HL-60/S4 treated with phorbol 12-myristate 13-acetate at 8.2 ng/mL for 4 days and 3 days (cell line): ENCODE data around the gene SLC9A9.

ENCODE experiments used
- in situ Hi-C: fragments of 300-500 bp; cut with MboI; formaldehyde crosslinking; loops from 2 replicates; pipeline ENCODE4 v1.15.0; 2022; ENCODE audit warnings: low sequenced_read_pairs

SLC9A9 gene

GRCh38 chr3:143343031-143343430 is 505.2 kb downstream of the SLC9A9 start:
- in situ Hi-C loops, result no loop called here

- in situ Hi-C loops, result no loop called here
Measured at GRCh38 chr3:143339451-143339850, 508.8 kb downstream of the SLC9A9 start.

GRCh38 chr3:143337387-143337786 is 510.9 kb downstream of the SLC9A9 start:
- in situ Hi-C loops, result no loop called here

- in situ Hi-C loops, result no loop called here
Measured at GRCh38 chr3:143334231-143334630, 514.0 kb downstream of the SLC9A9 start.

- in situ Hi-C loops, result no loop called here
Measured at GRCh38 chr3:143333367-143333766, 514.9 kb downstream of the SLC9A9 start.

GRCh38 chr3:143332026-143332425 is 516.2 kb downstream of the SLC9A9 start:
- in situ Hi-C loops, result no loop called here

GRCh38 chr3:143331350-143331749 is 516.9 kb downstream of the SLC9A9 start:
- in situ Hi-C loops, result no loop called here

GRCh38 chr3:143330296-143330868 is 517.9 kb downstream of the SLC9A9 start:
- in situ Hi-C loops, result no loop called here

GRCh38 chr3:143329567-143330211 is 518.6 kb downstream of the SLC9A9 start:
- in situ Hi-C loops, result no loop called here

GRCh38 chr3:143328451-143328850 is 519.8 kb downstream of the SLC9A9 start:
- in situ Hi-C loops, result no loop called here

GRCh38 chr3:143326983-143327778 is 521.1 kb downstream of the SLC9A9 start:
- in situ Hi-C loops, result no loop called here

- in situ Hi-C loops, result no loop called here
Measured at GRCh38 chr3:143321058-143321769, 527.1 kb downstream of the SLC9A9 start.

GRCh38 chr3:143315766-143316165 is 532.5 kb downstream of the SLC9A9 start:
- in situ Hi-C loops, result no loop called here

GRCh38 chr3:143314251-143315093 is 533.8 kb downstream of the SLC9A9 start:
- in situ Hi-C loops, result no loop called here

GRCh38 chr3:143313893-143314188 is 534.4 kb downstream of the SLC9A9 start:
- in situ Hi-C loops, result no loop called here

GRCh38 chr3:143313025-143313892 is 535.0 kb downstream of the SLC9A9 start:
- in situ Hi-C loops, result no loop called here

- in situ Hi-C loops, result no loop called here
Measured at GRCh38 chr3:143311096-143311495, 537.2 kb downstream of the SLC9A9 start.

GRCh38 chr3:143309705-143310104 is 538.6 kb downstream of the SLC9A9 start:
- in situ Hi-C loops, result no loop called here

- in situ Hi-C loops, result no loop called here
Measured at GRCh38 chr3:143307613-143308183, 540.6 kb downstream of the SLC9A9 start.
